Muscle of arm (tissue), 12 donors: ENCODE measurements around the gene CACNA1B. TPM values are rescaled to one million over a fixed set of nuclear protein-coding genes. Genes with fewer than 3 reads are reported as not detected.
"Not testable (repeated sequence)": the region's sequence is repeated elsewhere in the genome, so short reads cannot be mapped to it uniquely, and the experiment has no call there.

Experiments
- DNase-seq: peaks from one replicate; pipeline ENCODE4 v3.0.0-alpha.2; 2013
- polyA plus RNA-seq, 12 donors: library from polyadenylated mRNA; unstranded; fragments of 120-200 nt; gene quantifications; one replicate each; pipeline ENCODE4 v1.2.1, GENCODE V29; 2013; ENCODE audit not compliant: insufficient read length in 12 of 12

Gene CACNA1B
- polyA plus RNA-seq, 12 donors = 0.28 to 1.2 (median 0.59) TPM; not detected in 2

DNA sequence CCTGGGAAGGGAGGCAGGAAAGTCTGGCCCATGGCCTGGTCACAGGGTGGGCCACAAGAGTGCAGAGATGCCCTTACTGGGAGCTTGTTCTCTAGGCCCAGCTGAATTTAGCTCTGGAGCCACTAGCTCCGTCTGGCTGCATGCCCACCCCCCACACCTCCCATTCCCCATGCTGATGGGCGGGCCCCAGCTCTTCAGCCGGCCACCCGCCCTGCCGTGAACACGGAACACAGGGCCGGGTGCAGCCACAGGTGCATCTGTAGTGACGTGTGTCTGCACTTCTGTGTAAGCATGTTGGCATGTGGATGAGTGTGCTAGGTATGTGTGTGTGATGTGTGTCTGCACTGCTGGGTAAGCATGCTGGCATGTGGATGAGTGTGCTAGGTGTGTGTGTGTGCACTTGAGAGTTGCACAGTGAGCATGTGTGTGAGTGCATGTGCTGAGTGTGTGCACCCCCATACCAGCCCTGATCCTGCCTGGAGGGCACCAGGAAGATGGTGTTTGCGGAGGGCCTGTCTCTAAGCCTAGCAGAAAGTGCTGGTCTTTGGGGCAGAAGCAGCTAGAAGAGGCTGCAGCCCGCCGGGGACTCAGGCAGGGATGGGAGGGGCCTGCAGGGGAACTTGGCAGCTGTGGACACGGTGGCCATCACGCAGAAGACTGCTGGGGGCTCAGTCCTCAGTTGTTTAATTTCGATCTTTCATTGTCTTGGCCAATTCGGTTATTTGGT is 136.4 kb downstream of the CACNA1B start:
- DNase-seq = no peak

DNA sequence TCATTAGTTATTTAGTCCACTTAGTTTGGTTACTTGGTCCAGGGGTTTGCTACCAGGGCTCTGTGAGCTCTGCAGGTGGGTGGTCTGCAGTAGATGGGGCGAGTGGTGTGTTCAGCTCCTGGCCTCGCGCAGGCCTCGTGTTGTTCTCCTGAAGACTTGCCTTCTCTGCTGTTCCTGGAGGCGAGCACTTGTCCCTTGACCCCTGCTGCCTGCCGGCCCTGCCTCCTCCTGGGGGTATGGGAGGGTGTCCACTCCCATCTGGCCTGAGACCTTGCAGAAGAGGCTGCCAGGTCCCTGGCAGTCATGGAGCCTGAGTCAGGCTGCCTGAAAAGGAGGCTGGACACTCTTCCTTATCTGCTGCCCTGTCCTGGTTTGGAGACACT is 137.0 kb downstream of the CACNA1B start:
- no peak for DNase-seq

DNA sequence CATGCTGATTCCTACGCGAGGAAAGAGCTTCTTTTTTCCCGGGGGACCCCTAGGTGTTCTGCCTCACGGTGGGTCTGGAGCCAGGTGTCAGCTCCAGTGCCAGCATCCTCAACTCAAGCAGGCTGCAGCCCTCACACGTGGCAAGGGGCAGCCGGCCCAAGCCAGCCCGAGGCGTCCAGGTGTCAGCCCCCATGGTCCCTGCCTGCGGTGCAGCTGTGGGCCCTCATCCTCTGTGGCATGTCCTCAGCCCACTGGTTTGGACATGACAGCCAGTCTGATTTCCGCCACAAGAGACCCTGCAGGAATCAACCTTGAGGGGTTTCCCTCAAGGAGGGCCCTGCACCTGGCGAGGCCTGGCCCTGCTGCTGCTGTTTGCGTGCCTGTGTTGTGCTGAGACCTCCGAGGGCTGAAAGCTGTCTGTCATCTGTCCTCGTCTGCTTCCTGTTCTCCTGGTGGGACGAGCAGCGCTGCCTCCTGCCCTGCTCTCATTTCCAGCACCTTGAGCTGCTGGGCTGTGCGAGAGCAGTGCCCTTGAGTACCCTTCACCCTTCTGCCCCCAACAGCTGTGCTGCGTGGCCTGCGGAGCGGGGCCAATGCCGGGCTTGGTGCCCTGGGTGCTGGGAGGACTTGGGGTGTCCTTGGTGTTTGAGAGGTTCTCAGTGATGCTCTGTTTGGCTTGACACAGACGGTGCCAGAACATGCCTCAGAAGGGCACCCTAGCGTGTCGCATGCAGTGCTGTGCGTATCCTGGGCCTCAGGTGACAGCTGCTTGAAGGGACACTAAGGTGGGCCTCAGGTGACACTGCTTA is 137.6 kb downstream of the CACNA1B start:
- no peak for DNase-seq

DNA sequence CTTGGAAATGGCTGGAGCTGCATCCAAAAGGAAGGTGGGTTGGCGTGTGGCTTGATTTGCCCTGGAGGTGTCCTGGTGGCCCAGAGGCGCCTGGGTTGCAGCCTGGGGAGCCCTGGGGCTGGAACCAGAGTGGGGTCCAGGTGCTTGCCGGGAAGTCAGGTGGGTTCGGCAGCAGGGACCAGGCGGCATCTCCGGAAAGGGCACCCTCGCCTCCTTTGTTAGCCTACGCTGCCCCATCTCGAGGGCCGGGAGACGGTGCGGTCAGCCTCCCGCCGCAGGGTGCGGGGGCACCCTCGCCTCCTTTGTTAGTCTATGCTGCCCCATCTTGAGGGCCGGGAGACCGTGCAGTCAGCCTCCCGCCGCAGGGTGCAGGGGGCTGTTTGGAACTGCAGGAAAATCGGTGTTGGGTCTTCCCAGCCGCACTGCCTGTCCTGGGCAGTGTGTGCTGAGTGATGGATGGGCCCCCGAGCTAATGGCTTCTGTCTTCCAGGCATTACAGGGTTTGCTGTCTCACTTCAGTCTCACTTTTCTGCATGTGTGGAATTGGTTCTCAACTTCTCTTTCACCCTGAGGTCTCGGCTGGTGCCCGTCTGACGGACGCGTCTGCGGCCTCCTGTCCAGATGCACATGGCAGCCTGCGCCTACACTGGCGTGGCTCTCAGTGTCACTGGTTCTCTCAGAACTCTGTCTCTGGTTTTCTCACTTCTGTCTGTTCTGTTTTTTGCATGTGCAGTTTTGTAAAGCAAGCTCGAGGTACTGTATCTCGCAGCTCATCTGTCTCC is 139.0 kb downstream of the CACNA1B start:
- no peak for DNase-seq

DNA sequence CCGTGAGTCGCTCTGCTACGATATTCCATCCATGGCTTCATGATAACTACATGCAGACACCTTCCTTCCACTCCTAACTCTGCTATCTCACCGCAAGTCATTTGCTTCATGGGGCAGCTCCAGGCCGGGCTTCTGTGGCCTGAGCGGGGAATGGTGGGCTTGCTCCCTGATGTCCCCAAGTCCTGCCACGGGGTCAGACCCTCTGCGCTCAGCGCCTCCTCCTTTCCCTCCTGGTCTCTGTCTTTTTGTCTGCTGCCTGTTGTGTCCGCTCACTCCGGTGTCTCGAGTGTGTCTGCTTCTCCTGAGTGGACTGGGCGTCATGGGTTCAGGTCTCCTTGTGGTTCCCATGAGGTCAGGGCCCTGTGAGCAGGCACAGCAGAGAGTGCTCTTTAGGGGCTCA is 139.6 kb downstream of the CACNA1B start:
- no peak for DNase-seq

DNA sequence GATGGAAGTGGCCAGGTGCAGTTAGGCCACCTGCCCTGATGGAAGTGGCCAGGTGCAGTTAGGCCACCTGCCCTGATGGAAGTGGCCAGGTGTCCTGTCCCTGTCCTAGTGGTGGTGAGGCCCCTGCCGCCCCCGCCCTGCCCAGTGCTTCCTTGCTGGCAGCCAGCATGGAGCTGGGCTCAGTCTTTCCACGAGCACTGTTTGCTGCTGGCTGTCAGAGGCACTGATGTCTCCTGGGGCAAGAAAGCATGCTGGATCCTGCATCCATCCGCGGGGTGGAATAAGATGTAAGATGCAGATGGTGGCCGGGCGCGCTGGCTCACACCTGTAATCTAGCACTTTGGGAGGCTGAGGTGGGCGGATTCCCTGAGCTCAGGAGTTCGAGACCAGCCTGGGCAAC is 141.9 kb downstream of the CACNA1B start:
- DNase-seq = not testable (repeated sequence)

DNA sequence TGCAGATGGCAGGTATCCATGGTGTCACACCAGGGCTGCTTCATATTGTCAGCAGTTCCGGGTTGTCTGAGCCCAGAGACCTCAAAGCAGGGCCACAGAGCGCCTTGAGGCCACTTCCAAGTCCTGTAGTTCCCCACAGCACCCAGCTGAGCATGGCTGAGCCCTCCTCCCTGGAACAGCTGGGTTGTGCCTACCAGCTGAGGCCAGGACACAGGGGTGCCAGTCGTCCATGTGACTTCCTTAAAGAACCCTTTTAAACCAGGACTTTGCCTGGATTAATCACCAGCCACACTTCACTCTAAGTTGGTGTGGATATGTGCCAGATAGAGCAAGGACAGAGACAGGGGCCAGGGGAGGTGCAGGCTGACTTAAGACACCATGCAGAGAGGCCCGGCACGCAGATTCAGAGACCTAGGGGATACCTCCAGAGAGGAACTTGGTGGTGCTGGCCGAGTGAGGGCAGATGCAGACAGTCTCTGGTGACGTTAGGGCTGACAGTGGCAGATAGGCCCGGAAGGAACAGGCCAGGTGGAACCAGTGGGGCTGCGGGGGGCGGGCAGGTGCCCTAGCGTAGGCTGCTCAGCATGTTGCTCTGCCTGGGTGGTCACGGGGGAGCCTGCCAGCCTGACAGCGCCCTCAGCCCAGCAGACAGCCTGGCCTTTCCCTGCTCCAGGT is 142.7 kb downstream of the CACNA1B start:
- no peak for DNase-seq

DNA sequence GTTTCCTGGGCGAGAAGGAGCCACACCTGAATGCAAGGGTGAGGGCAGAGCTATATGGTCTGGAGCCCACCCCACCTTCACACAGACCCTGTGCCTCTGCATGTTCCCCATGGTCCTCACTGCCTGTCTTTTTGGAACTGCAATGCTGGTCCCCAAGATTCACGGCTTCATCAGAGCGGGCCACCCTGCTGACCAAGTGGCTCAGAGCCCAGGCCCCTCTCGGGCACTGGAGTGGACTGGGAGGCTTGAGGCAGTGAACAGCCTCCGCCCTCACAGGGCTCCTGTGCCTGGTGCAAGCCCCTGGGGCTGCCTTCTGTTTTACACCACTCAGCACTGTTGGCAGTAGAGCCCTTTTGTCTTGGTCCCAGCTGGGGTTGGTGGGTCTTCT is 143.2 kb downstream of the CACNA1B start:
- DNase-seq = no peak

DNA sequence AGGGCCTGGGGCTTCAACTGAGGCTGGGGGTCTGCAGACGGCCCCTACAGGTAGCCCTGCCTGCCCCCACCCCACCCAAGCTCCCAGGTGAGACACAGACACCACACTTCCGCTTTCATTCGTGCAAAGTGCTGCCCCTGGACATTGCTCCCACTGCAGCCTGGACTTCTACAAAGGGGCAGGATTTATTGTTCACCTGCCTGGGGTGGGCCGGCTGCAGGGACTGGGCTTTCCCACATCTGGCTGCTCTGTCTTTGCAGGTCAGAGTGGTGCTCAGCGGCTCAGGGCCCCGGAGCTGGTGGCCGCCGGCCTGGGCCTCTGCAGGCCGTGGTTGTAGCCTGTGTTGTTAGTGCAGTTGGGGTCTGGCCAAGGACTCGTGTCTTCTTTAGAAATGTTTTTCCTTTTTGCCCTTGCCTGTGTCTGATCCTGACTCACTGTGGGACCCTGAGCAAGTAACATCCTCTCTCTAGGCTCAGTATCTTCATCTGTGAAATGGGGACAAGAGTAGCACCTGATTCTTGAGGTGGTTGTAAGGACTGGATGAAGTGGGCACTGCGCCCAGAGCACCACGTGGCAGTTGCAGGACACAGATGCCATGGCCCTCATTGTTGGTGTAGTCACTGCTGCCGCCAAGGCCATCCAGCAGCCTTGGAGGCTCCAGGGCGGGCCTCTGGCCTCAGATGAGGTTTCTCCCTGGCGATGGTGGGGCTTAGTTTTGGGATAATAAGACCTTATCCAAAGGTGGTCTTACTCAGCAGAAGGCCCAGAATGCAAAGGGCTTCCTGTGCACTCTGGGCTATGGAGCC is 143.9 kb downstream of the CACNA1B start:
- no peak for DNase-seq

DNA sequence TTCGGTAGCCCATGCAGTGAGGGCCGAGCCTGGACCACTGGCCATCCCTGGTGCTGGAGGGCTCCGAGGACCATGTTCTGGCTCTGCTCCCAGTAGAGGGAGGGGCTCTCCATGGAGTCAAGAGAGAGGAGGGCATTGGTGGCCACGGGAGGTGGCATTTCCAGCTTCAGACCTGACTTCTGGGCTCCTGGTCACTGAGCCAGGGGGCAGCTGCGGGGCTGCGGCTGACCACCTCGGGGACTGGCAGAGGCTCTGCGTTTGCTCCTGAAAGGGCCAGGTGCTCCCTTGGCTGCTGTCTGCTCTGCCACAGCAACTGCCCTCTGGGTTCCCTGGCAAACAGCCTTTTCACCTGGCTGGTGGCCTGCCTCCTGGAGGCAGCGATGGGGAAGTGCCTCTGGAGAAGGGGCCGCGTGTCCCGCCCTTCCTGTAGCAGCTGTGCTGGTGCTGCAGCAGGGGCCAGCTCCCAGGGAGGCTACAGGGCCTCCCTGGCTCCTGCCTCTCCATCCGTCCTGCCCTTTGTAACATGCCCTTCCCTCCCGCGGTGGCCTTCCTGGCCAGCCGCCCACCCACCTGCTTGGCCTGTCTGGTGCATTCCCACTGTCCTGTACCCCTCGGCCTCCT is 144.6 kb downstream of the CACNA1B start:
- no peak for DNase-seq

DNA sequence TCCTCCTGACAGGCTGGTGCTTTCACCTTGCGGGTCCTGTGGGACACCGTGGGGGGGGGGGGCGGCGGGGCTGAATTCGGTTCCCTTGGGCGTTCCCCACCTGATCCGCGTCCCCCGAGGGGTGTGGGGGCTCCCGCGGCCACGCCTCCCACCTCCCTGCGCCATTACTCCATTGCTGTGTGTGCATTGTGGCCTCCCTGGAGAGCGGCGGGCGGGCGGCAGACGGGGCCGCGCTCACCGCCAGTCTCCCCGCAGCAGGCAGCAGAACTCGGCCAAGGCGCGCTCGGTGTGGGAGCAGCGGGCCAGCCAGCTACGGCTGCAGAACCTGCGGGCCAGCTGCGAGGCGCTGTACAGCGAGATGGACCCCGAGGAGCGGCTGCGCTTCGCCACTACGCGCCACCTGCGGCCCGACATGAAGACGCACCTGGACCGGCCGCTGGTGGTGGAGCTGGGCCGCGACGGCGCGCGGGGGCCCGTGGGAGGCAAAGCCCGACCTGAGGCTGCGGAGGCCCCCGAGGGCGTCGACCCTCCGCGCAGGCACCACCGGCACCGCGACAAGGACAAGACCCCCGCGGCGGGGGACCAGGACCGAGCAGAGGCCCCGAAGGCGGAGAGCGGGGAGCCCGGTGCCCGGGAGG is 145.3 kb downstream of the CACNA1B start:
- no peak for DNase-seq

DNA sequence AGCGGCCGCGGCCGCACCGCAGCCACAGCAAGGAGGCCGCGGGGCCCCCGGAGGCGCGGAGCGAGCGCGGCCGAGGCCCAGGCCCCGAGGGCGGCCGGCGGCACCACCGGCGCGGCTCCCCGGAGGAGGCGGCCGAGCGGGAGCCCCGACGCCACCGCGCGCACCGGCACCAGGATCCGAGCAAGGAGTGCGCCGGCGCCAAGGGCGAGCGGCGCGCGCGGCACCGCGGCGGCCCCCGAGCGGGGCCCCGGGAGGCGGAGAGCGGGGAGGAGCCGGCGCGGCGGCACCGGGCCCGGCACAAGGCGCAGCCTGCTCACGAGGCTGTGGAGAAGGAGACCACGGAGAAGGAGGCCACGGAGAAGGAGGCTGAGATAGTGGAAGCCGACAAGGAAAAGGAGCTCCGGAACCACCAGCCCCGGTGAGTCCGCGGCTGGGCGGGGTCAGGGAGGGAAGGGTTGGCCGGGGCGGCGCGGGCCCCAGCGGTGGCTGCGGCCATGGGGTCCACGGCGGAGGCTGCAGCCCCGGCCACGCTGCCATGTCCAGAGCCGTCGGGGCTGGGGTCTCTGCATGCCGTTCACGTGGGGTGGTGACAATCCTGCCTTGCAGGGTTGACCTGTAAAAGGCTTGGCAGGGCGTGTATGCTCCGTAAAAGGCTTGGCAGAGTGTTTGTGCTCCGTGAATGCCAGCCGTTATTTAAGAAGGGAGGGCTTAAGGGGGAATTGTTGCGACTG is 146.0 kb downstream of the CACNA1B start:
- DNase-seq = no peak

DNA sequence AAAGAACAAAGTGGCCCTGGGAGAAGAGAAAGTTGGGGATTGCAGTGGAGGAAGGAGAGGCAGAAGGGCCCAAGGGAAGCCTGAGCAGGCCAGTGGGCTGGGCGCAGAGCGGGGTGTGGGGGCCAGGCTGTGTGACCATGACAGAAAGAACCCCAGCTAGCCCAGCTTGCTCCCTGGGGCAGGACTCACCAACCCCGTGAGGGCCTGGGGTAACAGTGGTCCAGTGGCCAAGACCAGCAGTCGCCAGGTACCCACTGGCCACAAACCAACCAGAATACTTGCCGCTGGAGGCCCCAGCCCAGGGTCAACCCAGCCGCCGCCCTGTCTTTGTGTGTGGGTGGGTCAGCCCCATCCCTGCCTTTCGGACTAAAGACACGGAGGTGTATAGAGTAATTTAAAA is 146.5 kb downstream of the CACNA1B start:
- no peak for DNase-seq

DNA sequence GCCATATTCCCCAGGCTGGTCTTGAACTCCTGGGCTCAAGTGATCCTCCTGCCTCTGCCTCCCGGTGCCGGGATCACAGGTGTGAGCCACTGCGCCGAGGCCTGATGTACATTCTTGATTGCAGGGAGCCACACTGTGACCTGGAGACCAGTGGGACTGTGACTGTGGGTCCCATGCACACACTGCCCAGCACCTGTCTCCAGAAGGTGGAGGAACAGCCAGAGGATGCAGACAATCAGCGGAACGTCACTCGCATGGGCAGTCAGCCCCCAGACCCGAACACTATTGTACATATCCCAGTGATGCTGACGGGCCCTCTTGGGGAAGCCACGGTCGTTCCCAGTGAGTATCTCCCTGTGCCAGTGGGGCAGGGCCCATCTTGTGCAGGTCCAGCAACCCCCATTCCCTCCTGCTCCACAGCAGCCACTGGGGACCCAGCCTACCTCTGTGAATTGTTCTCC is 147.3 kb downstream of the CACNA1B start:
- DNase-seq = no peak

DNA sequence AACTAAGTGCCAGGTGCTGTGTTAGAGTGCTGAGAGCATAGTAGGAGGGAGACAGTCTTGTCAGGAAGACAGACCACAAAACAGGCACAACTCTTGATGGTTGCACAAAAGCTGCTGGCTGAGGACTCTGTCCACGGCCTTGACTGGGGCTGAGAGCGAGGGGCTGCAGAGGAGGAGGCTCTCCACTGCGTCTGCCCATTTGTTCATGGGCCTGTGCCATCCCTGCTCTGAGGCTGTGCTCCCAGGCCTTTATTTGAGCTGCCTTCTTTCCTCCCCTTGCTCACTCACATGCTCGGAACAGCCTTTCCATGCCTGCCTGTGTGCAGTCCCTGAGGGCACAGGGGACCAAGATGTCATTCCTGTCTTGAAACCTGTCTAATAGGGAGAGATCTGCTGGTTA is 147.8 kb downstream of the CACNA1B start:
- DNase-seq = no peak

DNA sequence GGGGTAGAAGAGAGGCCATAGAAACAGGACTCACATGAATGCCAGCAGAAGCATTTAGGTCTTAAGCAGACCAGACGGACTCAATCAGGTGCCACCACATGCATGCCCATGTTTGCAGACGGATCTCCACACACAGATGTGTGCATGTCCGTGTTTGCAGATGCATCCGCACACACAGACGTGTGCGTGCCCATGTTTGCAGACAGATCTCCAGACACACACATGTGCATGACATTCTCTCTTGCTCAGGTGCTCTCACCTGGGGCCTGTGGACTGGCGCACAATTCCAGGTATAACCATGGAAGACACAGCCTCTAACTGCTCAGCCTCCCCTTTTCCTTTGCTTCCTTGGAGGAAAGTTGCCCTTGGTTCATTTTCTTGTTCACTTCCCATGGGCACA is 148.3 kb downstream of the CACNA1B start:
- no peak for DNase-seq

DNA sequence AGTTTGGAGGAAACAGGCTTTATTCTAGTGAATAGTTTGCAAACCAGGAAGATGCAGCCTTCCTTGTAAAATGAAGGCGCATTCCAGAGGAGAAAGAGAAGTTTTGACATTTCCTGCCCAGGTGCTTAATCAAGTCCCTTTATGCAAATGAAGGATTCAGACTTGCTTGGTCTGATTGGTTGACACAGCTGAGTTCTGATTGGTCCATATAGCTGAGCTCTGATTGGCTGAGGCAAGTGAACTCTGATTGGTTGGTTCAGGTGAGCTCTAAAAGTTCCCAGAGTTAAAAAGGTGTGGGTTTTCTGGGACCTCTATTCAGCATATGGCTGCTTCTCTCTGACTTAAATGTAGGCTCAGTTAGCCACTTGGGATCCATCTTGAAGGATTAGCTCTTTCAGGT is 151.0 kb downstream of the CACNA1B start:
- no peak for DNase-seq

DNA sequence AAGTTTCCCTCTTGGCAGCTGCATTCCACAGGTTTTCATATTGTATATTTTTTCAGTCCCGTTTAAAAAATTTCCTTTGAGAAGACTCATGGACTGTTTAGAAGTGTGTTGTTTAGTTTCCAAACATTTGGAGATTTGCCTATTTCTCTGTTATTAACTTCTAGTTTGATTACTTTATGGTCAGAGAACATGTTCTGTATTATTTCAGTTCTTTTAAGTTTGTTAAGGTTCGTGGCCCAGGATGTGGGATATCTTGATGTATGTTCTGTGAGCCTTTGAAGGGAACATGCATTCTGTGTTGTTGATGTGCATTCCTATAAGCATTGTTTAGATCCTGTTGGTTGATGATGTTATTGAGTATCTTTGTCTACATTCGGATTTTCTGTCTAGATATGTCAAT is 153.6 kb downstream of the CACNA1B start:
- DNase-seq = no peak

DNA sequence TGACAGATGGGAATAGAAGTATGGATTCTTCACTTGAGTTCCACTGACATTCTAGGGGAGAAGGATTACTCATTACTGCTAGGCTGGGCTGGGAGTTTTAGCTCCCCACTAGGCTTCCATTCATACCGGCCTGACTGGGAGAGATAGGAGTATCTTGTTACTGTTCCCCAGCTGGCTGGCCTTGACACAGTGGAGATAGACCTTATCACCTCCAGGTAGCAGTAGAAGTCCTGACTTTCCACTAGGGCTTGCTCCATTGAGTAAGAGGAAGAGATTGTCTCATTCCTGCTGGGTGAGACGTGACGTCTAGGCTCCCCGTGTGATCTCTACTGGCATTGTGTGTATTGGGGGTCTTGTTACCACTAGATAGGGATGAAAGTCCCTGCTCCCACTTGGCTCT is 156.4 kb downstream of the CACNA1B start:
- DNase-seq = no peak
